Skin of body (tissue), 2 donors: Measurements from ENCODE around the gene TACR2. TPM values are rescaled to one million over a fixed set of nuclear protein-coding genes. Genes with fewer than 3 reads are reported as not detected.
A peak's percentile ranks its signal among the peaks of the same experiment; 100 is the strongest.

Experiments used
- DNase-seq: peaks from one replicate; lab custom pipeline; 2025; lab: John Stamatoyannopoulos, UW
- total RNA-seq: library from RNA; depleted of rRNA; stranded (reverse); fragments of >200 nt; gene quantifications from one replicate; pipeline ENCODE4 v1.2.3, GENCODE V29; 2014

TACR2 gene
- 0.10 TPM for total RNA-seq

GRCh38 chr10:69416695-69417094, at the start of gene TACR2:
Gene TACR2, minus strand, starts transcription at chr10:69416918. Its CDS starts 595 bp downstream, at chr10:69416323.
- DNase-seq, result no peak

- no peak for DNase-seq
Measured at GRCh38 chr10:69466158-69466490, 49.4 kb upstream of the TACR2 start.

GRCh38 chr10:69465457-69466157, 48.9 kb upstream of the TACR2 start:
- no peak for DNase-seq

- DNase-seq, result no peak
Measured at GRCh38 chr10:69464801-69465401, 48.2 kb upstream of the TACR2 start.

- no peak for DNase-seq
Measured at GRCh38 chr10:69464401-69464800, 47.7 kb upstream of the TACR2 start.

- DNase-seq, result no peak
Measured at GRCh38 chr10:69463886-69464285, 47.2 kb upstream of the TACR2 start.

- peak; percentile 87 for DNase-seq
Measured at GRCh38 chr10:69461243-69462025, 44.7 kb upstream of the TACR2 start.

GRCh38 chr10:69460576-69461242, 44.0 kb upstream of the TACR2 start:
- DNase-seq, result no peak

GRCh38 chr10:69459893-69460575, 43.3 kb upstream of the TACR2 start:
- DNase-seq, result no peak

GRCh38 chr10:69459101-69459790, 42.5 kb upstream of the TACR2 start:
- DNase-seq, result no peak

GRCh38 chr10:69458430-69459100, 41.8 kb upstream of the TACR2 start:
- DNase-seq, result no peak

GRCh38 chr10:69457771-69458237, 41.1 kb upstream of the TACR2 start:
- no peak for DNase-seq

- no peak for DNase-seq
Measured at GRCh38 chr10:69456880-69457693, 40.4 kb upstream of the TACR2 start.

- DNase-seq, result no peak
Measured at GRCh38 chr10:69455006-69455763, 38.5 kb upstream of the TACR2 start.

GRCh38 chr10:69453795-69454194, 37.1 kb upstream of the TACR2 start:
- DNase-seq, result no peak

- DNase-seq, result no peak
Measured at GRCh38 chr10:69452676-69453415, 36.1 kb upstream of the TACR2 start.

GRCh38 chr10:69451784-69452251, 35.1 kb upstream of the TACR2 start:
- no peak for DNase-seq
